Liver (tissue), 3 donors: Measurements from ENCODE around the gene AKR1C3.

ENCODE experiments used
- TAF1 ChIP-seq: conservative IDR thresholded peaks from 2 replicates; pipeline ENCODE4 v1.6.1; 2016; ENCODE audit warnings: antibody characterized with exemption, mild to moderate bottlenecking
- TF ChIP-seq, protein P1 (sequence below): fragments of 150-350 bp; IDR thresholded peaks from 2 replicates; pipeline ENCODE4 v1.5.1; 2017; ENCODE audit warnings: improper control_type of control experiment, low read depth, low read length; ENCODE audit not compliant: missing input control
- donor health status: healthy.
- donor health status: healthy.

- TF ChIP-seq, protein P1, sequence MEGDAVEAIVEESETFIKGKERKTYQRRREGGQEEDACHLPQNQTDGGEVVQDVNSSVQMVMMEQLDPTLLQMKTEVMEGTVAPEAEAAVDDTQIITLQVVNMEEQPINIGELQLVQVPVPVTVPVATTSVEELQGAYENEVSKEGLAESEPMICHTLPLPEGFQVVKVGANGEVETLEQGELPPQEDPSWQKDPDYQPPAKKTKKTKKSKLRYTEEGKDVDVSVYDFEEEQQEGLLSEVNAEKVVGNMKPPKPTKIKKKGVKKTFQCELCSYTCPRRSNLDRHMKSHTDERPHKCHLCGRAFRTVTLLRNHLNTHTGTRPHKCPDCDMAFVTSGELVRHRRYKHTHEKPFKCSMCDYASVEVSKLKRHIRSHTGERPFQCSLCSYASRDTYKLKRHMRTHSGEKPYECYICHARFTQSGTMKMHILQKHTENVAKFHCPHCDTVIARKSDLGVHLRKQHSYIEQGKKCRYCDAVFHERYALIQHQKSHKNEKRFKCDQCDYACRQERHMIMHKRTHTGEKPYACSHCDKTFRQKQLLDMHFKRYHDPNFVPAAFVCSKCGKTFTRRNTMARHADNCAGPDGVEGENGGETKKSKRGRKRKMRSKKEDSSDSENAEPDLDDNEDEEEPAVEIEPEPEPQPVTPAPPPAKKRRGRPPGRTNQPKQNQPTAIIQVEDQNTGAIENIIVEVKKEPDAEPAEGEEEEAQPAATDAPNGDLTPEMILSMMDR, result no peak
- TF ChIP-seq TAF1, result no peak
Observed at GRCh38 chr10:5079306-5079830, 14.8 kb upstream of the AKR1C3 start.
